Liver (tissue), 9 donors: ENCODE data around the gene C10orf105. TPM values are rescaled to one million over a fixed set of nuclear protein-coding genes. Genes with fewer than 3 reads are reported as not detected.

ENCODE experiments used
- DNase-seq: peaks from one replicate; pipeline ENCODE4 v3.0.0-alpha.2; 2017; ENCODE audit warnings: low spot score
- H3K27ac ChIP-seq, 2 donors: one replicate each; pipeline ENCODE4 v1.7.0; 2013; ENCODE audit warnings: inconsistent platforms in 2 of 2, low read length in 2 of 2, control low read depth in 1 of 2, low read depth in 1 of 2, mild to moderate bottlenecking in 1 of 2
- H3K27me3 ChIP-seq, 4 donors: one replicate each; pipeline versions ENCODE4 v1.6.1 to v1.7.0; 2013; ENCODE audit warnings: low read length in 3 of 4, inconsistent platforms in 1 of 4, mild to moderate bottlenecking in 1 of 4, moderate library complexity in 1 of 4; ENCODE audit not compliant: control insufficient read depth in 4 of 4, insufficient read depth in 4 of 4
- H3K36me3 ChIP-seq, 4 donors: one replicate each; pipeline versions ENCODE4 v1.6.1 to v1.7.0; 2013; ENCODE audit warnings: low read length in 3 of 4, mild to moderate bottlenecking in 3 of 4, low read depth in 1 of 4, moderate library complexity in 1 of 4; ENCODE audit not compliant: control insufficient read depth in 4 of 4, insufficient read depth in 3 of 4
- H3K4me1 ChIP-seq, 4 donors: one replicate each; pipeline versions ENCODE4 v1.6.1 to v1.7.0; 2013; ENCODE audit warnings: low read length in 3 of 4, mild to moderate bottlenecking in 3 of 4, moderate library complexity in 1 of 4; ENCODE audit not compliant: control insufficient read depth in 4 of 4, insufficient read depth in 4 of 4
- H3K4me3 ChIP-seq, 3 donors: one replicate each; pipeline versions ENCODE4 v1.6.1 to v1.7.0; 2013; ENCODE audit warnings: low read length in 3 of 3, control low read depth in 1 of 3, low read depth in 1 of 3, mild to moderate bottlenecking in 1 of 3
- H3K9ac ChIP-seq, 2 donors: one replicate each; pipeline ENCODE4 v1.7.0; 2013; ENCODE audit warnings: low read length in 2 of 2, mild to moderate bottlenecking in 2 of 2, moderate library complexity in 2 of 2, control low read depth in 1 of 2, low read depth in 1 of 2
- H3K9me3 ChIP-seq, 4 donors: one replicate each; pipeline versions ENCODE4 v1.6.1 to v1.7.0; 2013; ENCODE audit warnings: low read length in 3 of 4; ENCODE audit not compliant: control insufficient read depth in 4 of 4
- EGR1 ChIP-seq, 2 donors: IDR thresholded peaks; 2 replicates each; pipeline ENCODE4 v1.6.1; 2016 to 2018; ENCODE audit warnings: antibody characterized with exemption in 2 of 2, low read depth in 2 of 2
- FOXA1 ChIP-seq: IDR thresholded peaks from 2 replicates; pipeline ENCODE4 v1.6.1; 2016; ENCODE audit warnings: antibody characterized with exemption
- FOXA2 ChIP-seq: IDR thresholded peaks from 2 replicates; pipeline ENCODE4 v1.6.1; 2016; ENCODE audit warnings: antibody characterized with exemption
- GABPA ChIP-seq, 2 donors: IDR thresholded peaks in 1 of 2; conservative IDR thresholded peaks in 1 of 2; 2 replicates each; pipeline ENCODE4 v1.6.1; 2016; ENCODE audit warnings: antibody characterized with exemption in 2 of 2, mild to moderate bottlenecking in 1 of 2, moderate library complexity in 1 of 2
- HNF4A ChIP-seq, 2 donors: conservative IDR thresholded peaks; 2 replicates each; pipeline ENCODE4 v1.6.1; 2016; ENCODE audit warnings: antibody characterized with exemption in 2 of 2, mild to moderate bottlenecking in 2 of 2
- HNF4G ChIP-seq: IDR thresholded peaks from 2 replicates; pipeline ENCODE4 v1.6.1; 2016; ENCODE audit warnings: antibody characterized with exemption
- JUND ChIP-seq, 2 donors: IDR thresholded peaks; 2 replicates each; pipeline ENCODE4 v1.6.1; 2016; ENCODE audit warnings: antibody characterized with exemption in 2 of 2
- NR2F2 ChIP-seq: IDR thresholded peaks from 2 replicates; pipeline ENCODE4 v1.6.1; 2016; ENCODE audit warnings: antibody characterized with exemption
- RAD21 ChIP-seq, 2 donors: IDR thresholded peaks; 2 replicates each; pipeline ENCODE4 v1.6.1; 2016; ENCODE audit warnings: antibody characterized with exemption in 2 of 2, mild to moderate bottlenecking in 2 of 2
- RXRA ChIP-seq, 2 donors: IDR thresholded peaks; 2 replicates each; pipeline ENCODE4 v1.6.1; 2017 to 2018; ENCODE audit warnings: antibody characterized with exemption in 2 of 2, mild to moderate bottlenecking in 1 of 2
- SP1 ChIP-seq: IDR thresholded peaks from 2 replicates; pipeline ENCODE4 v1.6.1; 2018; ENCODE audit warnings: antibody characterized with exemption, mild to moderate bottlenecking
- TAF1 ChIP-seq: conservative IDR thresholded peaks from 2 replicates; pipeline ENCODE4 v1.6.1; 2016; ENCODE audit warnings: antibody characterized with exemption, mild to moderate bottlenecking
- YY1 ChIP-seq: IDR thresholded peaks from 2 replicates; pipeline ENCODE4 v1.6.1; 2016; ENCODE audit warnings: antibody characterized with exemption, mild to moderate bottlenecking
- WGBS: extraction: QIAGEN DNeasy Blood & Tissue Kit; methylation state at CpG from one replicate; pipeline ENCODE4 v1.1.7; 2013; 5-methylcytosine and 5-hydroxymethylcytosine counted together
- polyA plus RNA-seq, 2 donors: library from polyadenylated mRNA; stranded (reverse) in 1 of 2; unstranded in 1 of 2; fragments of 200-250 nt in 1 of 2; fragments of >200 nt in 1 of 2; fragmentation: Nextera tagmentation in 1 of 2; extraction: Ambion mirVana in 1 of 2; gene quantifications; one replicate each; pipeline versions ENCODE4 v1.2.1 to v1.2.3, GENCODE V29; 2013 to 2015
- total RNA-seq, 2 donors: library from RNA; depleted of rRNA; stranded (reverse); fragments of >200 nt; gene quantifications; one replicate each; pipeline ENCODE4 v1.2.3, GENCODE V29; 2014
- TF ChIP-seq, protein P1 (sequence below): fragments of 150-350 bp; IDR thresholded peaks from 2 replicates; pipeline ENCODE4 v1.5.1; 2017; ENCODE audit warnings: improper control_type of control experiment, low read depth, low read length; ENCODE audit not compliant: missing input control
- TF ChIP-seq, protein P2 (sequence below): IDR thresholded peaks from 2 replicates; pipeline ENCODE4 v1.6.1; 2016; ENCODE audit warnings: antibody characterized with exemption
- TF ChIP-seq, protein P3 (sequence below): IDR thresholded peaks from 2 replicates; pipeline ENCODE4 v1.6.1; 2016; ENCODE audit warnings: antibody characterized with exemption
- TF ChIP-seq, protein P4 (sequence below): IDR thresholded peaks from 2 replicates; pipeline ENCODE4 v1.6.1; 2016; ENCODE audit warnings: antibody characterized with exemption
- TF ChIP-seq, protein P5 (sequence below): IDR thresholded peaks from 2 replicates; pipeline ENCODE4 v1.6.1; 2016; ENCODE audit warnings: antibody characterized with exemption, mild to moderate bottlenecking
- donor health status: healthy.
- donor health status: healthy.
- donor health status: healthy.
- donor health status: healthy.
- donor health status: healthy.

Gene C10orf105
- total and polyA plus RNA-seq, 4 donors, result under 0.01 to 0.07 TPM; not detected in 2

DNA sequence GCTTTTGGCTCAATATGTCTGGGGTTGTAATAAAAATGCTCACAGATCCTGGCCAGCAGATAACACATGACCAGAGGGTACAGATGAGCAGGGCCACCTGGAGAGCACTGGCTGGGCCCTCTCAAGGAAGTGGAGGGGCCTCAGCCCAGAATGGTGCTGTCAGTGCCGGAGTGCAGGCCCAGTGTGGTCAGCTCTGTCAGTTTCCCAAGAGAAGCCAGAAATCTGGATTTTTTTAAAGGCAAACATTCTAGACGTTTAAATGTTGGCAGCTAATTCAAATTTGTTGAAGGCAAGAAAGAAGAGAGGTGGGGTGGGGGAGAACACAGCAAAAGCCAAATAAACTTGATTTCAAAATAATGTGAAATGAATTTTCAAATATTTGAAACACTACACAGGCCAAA is 2.0 kb downstream of the C10orf105 start:
- Histone ChIP-seq H3K9me3 (no peaks in the 10 kb centered on the region), H3K4me1 (peaks cover 0 to 2% (median 0%) of the 10 kb centered on the region in 4 donors), H3K4me3 (no peak overlapping the region), H3K36me3 (no peaks in the 10 kb centered on the region), H3K27me3 (no peaks in the 10 kb centered on the region), H3K9ac (no peak overlapping the region), H3K27ac (no peak overlapping the region)
- TF ChIP-seq YY1 (no peak), NR2F2 (no peak), RAD21 (IDR thresholded peaks at IDR 0.05) (no peak), FOXA1 (no peak), JUND (IDR thresholded peaks at IDR 0.05) (no peak), GABPA (IDR thresholded peaks at IDR 0.05 in 1 of 2, conservative IDR thresholded peaks at IDR 0.05 in 1 of 2) (no peak), HNF4G (no peak), TAF1 (no peak), RXRA (IDR thresholded peaks at IDR 0.05) (no peak), HNF4A (conservative IDR thresholded peaks at IDR 0.05) (no peak), FOXA2 (no peak), EGR1 (IDR thresholded peaks at IDR 0.05; ENCODE audit: low read depth in 2 of 2) (no peak), SP1 (no peak)
- TF ChIP-seq, protein P1, sequence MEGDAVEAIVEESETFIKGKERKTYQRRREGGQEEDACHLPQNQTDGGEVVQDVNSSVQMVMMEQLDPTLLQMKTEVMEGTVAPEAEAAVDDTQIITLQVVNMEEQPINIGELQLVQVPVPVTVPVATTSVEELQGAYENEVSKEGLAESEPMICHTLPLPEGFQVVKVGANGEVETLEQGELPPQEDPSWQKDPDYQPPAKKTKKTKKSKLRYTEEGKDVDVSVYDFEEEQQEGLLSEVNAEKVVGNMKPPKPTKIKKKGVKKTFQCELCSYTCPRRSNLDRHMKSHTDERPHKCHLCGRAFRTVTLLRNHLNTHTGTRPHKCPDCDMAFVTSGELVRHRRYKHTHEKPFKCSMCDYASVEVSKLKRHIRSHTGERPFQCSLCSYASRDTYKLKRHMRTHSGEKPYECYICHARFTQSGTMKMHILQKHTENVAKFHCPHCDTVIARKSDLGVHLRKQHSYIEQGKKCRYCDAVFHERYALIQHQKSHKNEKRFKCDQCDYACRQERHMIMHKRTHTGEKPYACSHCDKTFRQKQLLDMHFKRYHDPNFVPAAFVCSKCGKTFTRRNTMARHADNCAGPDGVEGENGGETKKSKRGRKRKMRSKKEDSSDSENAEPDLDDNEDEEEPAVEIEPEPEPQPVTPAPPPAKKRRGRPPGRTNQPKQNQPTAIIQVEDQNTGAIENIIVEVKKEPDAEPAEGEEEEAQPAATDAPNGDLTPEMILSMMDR, result no peak
- TF ChIP-seq, protein P2, sequence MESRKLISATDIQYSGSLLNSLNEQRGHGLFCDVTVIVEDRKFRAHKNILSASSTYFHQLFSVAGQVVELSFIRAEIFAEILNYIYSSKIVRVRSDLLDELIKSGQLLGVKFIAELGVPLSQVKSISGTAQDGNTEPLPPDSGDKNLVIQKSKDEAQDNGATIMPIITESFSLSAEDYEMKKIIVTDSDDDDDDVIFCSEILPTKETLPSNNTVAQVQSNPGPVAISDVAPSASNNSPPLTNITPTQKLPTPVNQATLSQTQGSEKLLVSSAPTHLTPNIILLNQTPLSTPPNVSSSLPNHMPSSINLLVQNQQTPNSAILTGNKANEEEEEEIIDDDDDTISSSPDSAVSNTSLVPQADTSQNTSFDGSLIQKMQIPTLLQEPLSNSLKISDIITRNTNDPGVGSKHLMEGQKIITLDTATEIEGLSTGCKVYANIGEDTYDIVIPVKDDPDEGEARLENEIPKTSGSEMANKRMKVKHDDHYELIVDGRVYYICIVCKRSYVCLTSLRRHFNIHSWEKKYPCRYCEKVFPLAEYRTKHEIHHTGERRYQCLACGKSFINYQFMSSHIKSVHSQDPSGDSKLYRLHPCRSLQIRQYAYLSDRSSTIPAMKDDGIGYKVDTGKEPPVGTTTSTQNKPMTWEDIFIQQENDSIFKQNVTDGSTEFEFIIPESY, result no peak
- TF ChIP-seq, protein P3, sequence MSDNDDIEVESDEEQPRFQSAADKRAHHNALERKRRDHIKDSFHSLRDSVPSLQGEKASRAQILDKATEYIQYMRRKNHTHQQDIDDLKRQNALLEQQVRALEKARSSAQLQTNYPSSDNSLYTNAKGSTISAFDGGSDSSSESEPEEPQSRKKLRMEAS, result no peak
- TF ChIP-seq, protein P4, sequence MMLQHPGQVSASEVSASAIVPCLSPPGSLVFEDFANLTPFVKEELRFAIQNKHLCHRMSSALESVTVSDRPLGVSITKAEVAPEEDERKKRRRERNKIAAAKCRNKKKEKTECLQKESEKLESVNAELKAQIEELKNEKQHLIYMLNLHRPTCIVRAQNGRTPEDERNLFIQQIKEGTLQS, result no peak
- TF ChIP-seq, protein P5, sequence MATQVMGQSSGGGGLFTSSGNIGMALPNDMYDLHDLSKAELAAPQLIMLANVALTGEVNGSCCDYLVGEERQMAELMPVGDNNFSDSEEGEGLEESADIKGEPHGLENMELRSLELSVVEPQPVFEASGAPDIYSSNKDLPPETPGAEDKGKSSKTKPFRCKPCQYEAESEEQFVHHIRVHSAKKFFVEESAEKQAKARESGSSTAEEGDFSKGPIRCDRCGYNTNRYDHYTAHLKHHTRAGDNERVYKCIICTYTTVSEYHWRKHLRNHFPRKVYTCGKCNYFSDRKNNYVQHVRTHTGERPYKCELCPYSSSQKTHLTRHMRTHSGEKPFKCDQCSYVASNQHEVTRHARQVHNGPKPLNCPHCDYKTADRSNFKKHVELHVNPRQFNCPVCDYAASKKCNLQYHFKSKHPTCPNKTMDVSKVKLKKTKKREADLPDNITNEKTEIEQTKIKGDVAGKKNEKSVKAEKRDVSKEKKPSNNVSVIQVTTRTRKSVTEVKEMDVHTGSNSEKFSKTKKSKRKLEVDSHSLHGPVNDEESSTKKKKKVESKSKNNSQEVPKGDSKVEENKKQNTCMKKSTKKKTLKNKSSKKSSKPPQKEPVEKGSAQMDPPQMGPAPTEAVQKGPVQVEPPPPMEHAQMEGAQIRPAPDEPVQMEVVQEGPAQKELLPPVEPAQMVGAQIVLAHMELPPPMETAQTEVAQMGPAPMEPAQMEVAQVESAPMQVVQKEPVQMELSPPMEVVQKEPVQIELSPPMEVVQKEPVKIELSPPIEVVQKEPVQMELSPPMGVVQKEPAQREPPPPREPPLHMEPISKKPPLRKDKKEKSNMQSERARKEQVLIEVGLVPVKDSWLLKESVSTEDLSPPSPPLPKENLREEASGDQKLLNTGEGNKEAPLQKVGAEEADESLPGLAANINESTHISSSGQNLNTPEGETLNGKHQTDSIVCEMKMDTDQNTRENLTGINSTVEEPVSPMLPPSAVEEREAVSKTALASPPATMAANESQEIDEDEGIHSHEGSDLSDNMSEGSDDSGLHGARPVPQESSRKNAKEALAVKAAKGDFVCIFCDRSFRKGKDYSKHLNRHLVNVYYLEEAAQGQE, result no peak
- DNase-seq, result no peak
- WGBS, result 65% methylated on average over 2 of the region's 2 CpGs
